Stimulated activated naive CD4-positive, alpha-beta T cell (primary cell): ENCODE data around the gene CD44.
A peak's percentile ranks its signal among the peaks of the same experiment; 100 is the strongest.

Source experiments
- DNase-seq, 6 experiments: peaks; one replicate each; lab custom pipeline; 2025; lab: John Stamatoyannopoulos, UW

CD44 gene

DNA sequence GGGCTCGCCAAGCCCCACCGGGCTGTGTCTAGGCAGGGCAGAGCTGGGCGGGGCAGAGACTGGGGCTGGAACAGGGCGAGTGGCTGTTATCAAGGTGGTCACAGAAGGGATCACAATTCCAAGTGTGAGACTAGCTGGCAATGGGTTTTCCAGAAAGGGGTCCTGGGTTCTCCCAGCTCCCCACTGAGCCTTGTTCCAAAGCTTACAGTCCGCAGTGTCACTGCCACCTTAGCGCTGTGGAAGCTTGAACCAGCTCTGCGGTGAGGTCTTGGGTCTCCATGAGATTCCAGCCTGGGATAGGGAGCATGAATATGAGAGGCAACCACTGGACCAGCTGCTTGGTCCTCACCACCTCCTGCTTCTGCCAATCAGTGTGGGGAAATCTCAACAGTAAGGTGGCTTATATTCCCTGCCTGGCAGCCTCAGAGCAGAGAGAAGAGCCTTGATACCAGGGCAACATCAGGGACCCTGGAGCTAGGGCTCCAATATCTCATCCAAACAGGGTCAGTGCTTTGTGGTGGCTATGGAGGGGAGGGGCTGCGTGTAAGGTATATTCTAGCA is 831 bp downstream of the CD44 start:
- DNase-seq: no peak

DNA sequence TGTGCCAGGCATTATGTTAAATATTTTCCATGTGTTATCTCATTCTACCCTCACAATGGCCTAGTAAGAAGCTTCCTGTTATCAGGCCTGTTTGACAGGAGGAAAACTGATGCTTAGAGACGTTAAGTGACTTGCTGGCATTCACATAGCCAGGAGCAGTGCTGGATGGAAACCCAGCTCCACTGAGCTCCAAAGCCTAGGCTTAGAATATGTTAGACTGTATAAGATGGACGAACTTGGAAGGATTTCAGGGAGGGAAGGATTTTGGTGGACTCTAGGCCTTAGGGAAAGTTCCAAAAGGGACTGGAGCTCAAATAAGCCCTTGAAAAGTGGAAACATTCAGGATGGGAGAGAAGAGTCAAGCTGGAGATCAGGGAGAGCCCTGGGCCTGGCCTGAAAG is 2.1 kb downstream of the CD44 start:
- DNase-seq: peak in 2 of 6 experiments; percentile 26 to 32

GRCh38 chr11:35141571-35141971 is 2.6 kb downstream of the CD44 start:
- peak in 2 of 6 experiments; percentile 28 to 35 for DNase-seq

GRCh38 chr11:35142481-35143075 is 3.6 kb downstream of the CD44 start:
- peak in 2 of 6 experiments; percentile 13 to 46 for DNase-seq

DNA sequence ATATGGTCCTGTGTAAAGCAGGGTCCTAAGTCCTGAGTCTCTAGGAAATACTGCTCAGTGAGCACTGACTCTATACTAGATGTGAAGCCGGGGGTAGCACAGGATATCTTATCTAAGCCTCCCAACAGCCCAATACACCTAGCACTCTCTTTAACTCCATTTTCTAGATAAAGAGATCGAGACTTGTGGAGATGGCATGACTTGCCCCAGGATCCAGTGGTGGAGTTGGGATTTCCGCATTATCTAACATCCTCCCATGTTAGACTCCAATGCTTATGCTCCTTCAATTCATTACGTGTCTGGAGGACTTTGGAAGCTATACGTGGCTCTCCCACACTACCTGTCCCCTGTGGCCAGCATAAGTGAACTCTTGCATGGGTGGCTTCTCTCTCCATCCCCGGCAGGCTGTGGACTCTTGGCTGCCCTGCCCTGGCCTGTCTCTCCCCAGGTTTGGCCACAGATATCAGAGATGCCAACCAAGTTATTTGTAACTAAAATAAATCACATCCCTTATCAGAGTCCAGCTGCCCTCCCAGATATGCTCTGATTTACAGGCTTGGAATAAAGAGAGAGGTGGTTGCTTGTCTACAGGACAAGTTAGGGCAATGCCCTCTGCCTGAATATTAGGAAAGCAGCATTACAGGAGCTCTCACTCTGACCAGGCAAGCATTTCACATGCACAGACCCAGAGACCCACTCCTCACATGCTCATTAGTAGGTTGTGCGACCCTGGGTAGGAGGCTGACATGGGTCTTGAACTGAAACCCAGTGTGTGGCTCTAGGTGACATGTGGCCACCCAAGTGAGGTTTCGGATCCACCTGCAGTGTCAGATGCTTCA is 4.5 kb downstream of the CD44 start:
- DNase-seq: no peak

- peak; percentile 36 to 72 (median 62) for DNase-seq
Measured at GRCh38 chr11:35144136-35144741, 5.3 kb downstream of the CD44 start.

GRCh38 chr11:35144806-35145205 is 5.8 kb downstream of the CD44 start:
- no peak for DNase-seq

DNA sequence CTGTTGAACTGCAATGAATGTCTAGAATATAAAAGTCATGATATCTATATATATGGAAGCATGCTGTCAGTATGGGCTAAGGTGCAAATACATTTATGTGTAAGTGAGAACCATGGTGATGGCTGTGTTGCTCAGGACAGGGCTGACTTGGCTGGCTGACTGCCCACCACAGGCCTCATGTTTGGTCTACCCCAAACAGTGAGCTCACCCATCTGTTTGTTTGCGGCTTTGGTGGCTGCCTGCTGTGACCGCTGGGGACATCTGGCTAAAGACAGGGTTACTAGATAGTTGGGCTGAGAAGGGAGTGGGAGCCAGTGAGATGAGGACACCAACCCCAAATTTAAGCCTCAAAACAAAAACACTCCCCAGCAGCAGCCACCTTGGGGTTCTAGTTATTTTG is 6.3 kb downstream of the CD44 start:
- DNase-seq: no peak

- peak in 2 of 6 experiments; percentile 17 to 24 for DNase-seq
Measured at GRCh38 chr11:35146074-35146521, 7.1 kb downstream of the CD44 start.

GRCh38 chr11:35146711-35147110 is 7.7 kb downstream of the CD44 start:
- no peak for DNase-seq

DNA sequence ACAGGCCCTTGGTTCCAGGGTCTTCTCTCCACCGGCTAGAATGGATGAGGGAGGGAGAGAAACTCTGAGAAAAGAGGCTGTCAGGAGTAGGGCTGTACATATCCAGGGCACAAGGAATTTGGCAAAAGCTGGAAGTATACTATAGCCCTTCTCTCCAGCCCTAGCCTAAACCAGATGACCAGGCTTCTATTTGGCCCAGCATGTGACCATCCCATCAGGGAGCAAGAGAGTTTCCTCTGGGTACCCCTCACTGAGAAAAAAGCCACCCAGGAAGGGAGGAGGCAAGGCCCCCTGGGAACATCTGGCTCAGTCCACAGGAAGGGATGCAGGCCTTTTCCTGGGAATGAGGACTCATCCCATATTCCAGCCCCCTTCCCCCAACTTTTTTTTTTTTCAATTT is 8.3 kb downstream of the CD44 start:
- DNase-seq: no peak

DNA sequence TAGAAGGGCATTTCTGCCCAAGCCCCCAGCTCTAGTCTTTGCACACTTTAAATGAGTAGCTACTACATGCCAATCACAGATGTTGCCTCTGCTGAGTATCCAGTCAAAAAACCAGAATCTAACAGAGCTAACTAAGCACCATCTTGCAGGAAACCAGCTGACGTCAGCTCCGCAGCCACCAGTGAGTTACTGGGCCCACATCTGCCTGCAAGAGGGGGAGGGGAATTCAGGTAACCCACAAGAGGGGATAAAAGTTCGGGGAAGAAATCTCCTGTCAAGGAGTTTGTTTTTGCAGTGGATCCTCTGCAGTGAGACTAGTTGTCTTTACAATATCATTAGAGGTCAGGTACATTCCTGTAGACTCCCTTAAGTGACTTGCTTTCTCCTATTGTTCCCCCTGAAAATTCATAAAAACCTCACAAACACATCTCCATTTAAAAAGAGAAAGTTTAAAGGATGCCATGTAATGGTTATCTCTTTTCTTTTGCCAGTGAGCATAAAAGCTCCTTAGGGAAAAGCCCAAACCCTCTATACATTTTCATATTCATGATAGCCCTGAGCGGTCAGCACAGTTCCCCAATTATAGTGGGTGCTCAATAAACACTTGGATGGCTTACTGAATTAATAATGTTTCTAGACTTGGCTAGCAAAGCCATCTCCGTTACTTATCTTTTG is 9.3 kb downstream of the CD44 start:
- DNase-seq: peak; percentile 12 to 61 (median 49)

- no peak for DNase-seq
Measured at GRCh38 chr11:35150454-35150853, 11.5 kb downstream of the CD44 start.

- no peak for DNase-seq
Measured at GRCh38 chr11:35151241-35151640, 12.3 kb downstream of the CD44 start.

DNA sequence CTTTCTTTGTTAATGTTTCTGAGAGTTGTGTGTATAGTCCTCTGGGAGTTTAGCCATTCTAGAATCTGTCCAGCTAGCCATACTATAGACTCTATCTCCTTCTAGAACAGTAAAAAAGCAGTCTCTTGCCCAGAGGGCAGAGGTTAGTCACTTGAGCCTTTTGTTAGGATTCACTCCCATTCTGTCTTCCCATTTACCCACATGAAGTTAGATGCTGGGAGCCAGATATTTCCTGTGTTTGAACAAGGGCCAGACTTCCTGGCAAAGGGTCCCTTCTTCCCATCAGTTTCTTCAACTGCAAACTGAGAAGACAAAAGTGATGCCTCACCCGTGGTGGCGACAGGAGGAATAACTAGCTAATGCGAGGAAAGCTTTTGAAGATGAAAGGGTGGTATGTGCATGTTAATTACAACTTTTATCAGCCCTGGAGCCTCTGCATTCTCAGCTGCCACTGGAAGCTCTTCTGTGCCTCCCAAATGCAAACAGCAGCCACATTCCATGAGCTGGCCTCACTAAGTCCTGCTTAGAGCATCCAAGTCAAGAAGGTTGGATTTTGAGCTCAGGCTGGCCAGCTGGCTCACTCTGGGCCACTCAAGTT is 12.8 kb downstream of the CD44 start:
- DNase-seq: no peak

DNA sequence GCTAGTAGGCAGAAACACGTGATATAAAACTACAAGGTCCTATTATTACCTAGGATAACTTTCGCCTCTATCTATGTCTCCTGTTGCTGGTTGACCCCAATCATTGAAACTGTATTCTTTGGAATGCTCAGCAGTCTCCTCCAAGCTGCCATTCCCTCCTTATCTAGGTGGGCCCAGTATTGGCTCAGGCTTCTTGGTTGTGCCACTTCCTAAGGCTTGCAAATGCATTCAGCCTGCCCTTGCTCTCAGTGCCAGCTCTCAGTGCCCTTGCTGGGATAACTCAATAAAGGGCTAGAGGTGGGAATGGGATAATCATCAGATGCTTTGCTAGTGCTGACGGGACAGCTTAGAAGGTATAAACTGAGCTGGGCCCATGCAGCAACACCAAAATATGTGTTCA is 13.6 kb downstream of the CD44 start:
- no peak for DNase-seq

GRCh38 chr11:35153280-35153679 is 14.3 kb downstream of the CD44 start:
- DNase-seq: no peak

DNA sequence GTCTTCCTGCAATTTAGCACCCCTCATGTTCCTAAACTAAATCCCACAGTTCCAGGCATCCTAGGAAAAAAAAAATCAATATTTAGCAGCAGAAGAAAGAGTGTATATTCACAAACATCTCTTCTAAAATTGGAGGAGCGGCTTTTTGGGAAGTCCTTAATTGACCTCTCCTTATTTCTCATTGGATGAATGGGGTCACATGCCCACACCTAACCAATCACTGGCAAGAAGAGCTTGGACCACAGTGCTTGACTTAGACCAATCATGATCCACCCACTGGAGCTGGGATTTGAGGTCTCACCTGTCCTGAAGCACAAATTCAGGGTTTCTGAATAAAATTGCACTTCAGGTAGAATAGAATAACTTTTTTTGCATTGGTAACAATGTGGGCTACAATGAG is 16.0 kb downstream of the CD44 start:
- no peak for DNase-seq

- no peak for DNase-seq
Measured at GRCh38 chr11:35155677-35156076, 16.7 kb downstream of the CD44 start.

- no peak for DNase-seq
Measured at GRCh38 chr11:35157814-35158700, 19.1 kb downstream of the CD44 start.
